ENCODE measurements around the gene CARTPT. TPM values are rescaled to one million over a fixed set of nuclear protein-coding genes. Genes with fewer than 3 reads are reported as not detected.

The CARTPT gene
- total and polyA plus RNA-seq, 9 of the 15 experiments (the other 6 are each of a cell fraction or from before 2014, with no cell fraction given) = not detected

DNA sequence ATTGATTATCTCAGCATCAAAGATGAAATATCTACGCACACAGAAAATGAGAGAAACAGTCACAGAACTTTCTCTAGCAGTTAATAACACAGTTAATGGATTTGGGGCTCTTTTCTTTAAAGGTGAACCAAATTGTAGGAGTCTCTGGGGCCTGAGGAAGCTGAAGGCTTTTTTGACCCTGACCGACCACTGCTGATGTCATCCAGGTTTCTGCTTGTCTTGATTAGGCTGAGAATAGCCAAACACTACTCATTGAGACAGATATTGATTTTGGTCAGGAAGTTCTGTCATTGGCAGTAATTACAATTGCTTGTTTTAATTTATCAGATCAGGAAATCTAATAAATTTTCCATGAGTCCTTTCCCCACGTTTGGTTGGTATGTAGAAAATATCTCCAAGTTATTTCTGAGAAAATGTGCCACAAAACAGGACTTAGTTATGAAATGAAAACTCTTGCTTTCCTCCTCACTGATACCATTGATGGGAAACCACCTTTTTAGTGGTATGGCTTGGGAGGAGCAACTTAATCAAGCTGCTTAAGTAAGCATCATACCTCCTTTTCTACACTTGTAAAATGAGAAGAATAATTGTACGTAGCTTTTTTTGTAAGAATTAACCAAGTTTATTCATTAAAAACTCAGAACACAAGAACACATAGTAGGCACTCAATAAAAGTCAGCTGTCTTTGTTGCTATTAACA is 19.7 kb downstream of the CARTPT start:
- 11% methylated on average over 4 of the region's 4 CpGs for WGBS (ENCODE audit: insufficient coverage, low coverage, missing lambda C conversion rate)
- DNase-seq (ENCODE audit: extremely low read depth in 1 of 4, low spot score in 3 of 4) = no peak
- intact Hi-C loops (cut with micrococcal nuclease) = no loop called here
- no peak for ATAC-seq
- Histone ChIP-seq H3K27ac (ENCODE audit: extremely low read depth, low read depth, low read length) (no peak overlapping the region), H2AFZ (ENCODE audit: low read depth, low read length) (no peak overlapping the region), H3K9me3 (replicated peaks; ENCODE audit: control insufficient read depth, insufficient read depth, low read depth, low read length) (no peaks in the 10 kb centered on the region), H3K4me1 (replicated peaks in 1 of 2; ENCODE audit: control insufficient read depth in 2 of 2, insufficient read depth in 2 of 2, low read length in 2 of 2) (no peaks in the 10 kb centered on the region), H3K36me3 (ENCODE audit: control insufficient read depth, insufficient read depth, low read length) (no peaks in the 10 kb centered on the region), H4K20me1 (replicated peaks; ENCODE audit: control insufficient read depth, insufficient read depth, low read length) (no peaks in the 10 kb centered on the region), H3K9ac (ENCODE audit: insufficient read depth in 1 of 2, low read depth in 2 of 2, low read length in 2 of 2) (no peak overlapping the region), H3K9me1 (ENCODE audit: control insufficient read depth, insufficient read depth, low read length) (no peaks in the 10 kb centered on the region), H3K79me2 (ENCODE audit: control insufficient read depth, insufficient read depth, low read length) (no peaks in the 10 kb centered on the region), H3K27me3 (ENCODE audit: control insufficient read depth in 2 of 2, insufficient read depth in 2 of 2, low read length in 2 of 2) (no peaks in the 10 kb centered on the region), H3K4me3 (no peak overlapping the region), H3K4me2 (ENCODE audit: insufficient read depth, low read length) (no peak overlapping the region)
- TF ChIP-seq NFATC3 (IDR thresholded peaks at IDR 0.05) = no peak
- no peak for TF ChIP-seq JUND (IDR thresholded peaks at IDR 0.05; ENCODE audit: borderline replicate concordance, low read depth, low read length)
- no peak for TF ChIP-seq JUND (tag; IDR thresholded peaks at IDR 0.05; ENCODE audit: borderline replicate concordance, low read depth, low read length)
- TF ChIP-seq FOXA1 (IDR thresholded peaks at IDR 0.05; ENCODE audit: borderline replicate concordance) = no peak
- TF ChIP-seq RBM17 (IDR thresholded peaks at IDR 0.05; ENCODE audit: borderline replicate concordance, low read depth, low read length) = no peak
- TF ChIP-seq ZNF354B (CRISPR knock-in tag; IDR thresholded peaks at IDR 0.05) = no peak
- no peak for TF ChIP-seq ESRRB (CRISPR knock-in tag; IDR thresholded peaks at IDR 0.05; ENCODE audit: borderline replicate concordance)
- no peak for TF ChIP-seq ZEB2 (IDR thresholded peaks at IDR 0.05)
- no peak for TF ChIP-seq MYBL2 (IDR thresholded peaks at IDR 0.05; ENCODE audit: low read depth)
- no peak for TF ChIP-seq MYBL2 (CRISPR knock-in tag; IDR thresholded peaks at IDR 0.05; ENCODE audit: borderline replicate concordance)
- no peak for TF ChIP-seq U2AF1 (optimal IDR thresholded peaks at IDR 0.05; ENCODE audit: low read depth, low read length)
- no peak for TF ChIP-seq TRIM24 (IDR thresholded peaks at IDR 0.05)
- TF ChIP-seq ZNF316 (IDR thresholded peaks at IDR 0.05) = no peak
- TF ChIP-seq, protein P1, sequence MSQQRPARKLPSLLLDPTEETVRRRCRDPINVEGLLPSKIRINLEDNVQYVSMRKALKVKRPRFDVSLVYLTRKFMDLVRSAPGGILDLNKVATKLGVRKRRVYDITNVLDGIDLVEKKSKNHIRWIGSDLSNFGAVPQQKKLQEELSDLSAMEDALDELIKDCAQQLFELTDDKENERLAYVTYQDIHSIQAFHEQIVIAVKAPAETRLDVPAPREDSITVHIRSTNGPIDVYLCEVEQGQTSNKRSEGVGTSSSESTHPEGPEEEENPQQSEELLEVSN (IDR thresholded peaks at IDR 0.05; ENCODE audit: borderline replicate concordance in 1 of 2, extremely low read depth in 1 of 2, insufficient read depth in 1 of 2, insufficient read length in 1 of 2, low read depth in 1 of 2, low read length in 1 of 2, poor library complexity in 1 of 2, severe bottlenecking in 1 of 2) = no peak
- no peak for TF ChIP-seq NCOA2 (IDR thresholded peaks at IDR 0.05; ENCODE audit: partially characterized antibody in 2 of 2)
- no peak for TF ChIP-seq BACH1 (tag; IDR thresholded peaks at IDR 0.05)
- TF ChIP-seq SMARCC2 (IDR thresholded peaks at IDR 0.05; ENCODE audit: low read depth) = no peak
- POLR2A ChIA-PET = interaction anchor here (0.6 kb wide), 1 partner anchor 11 kb away, joined by 3 read pairs; no protein-coding TSS in a partner anchor
- FAIRE-seq = no peak
- CTCF ChIA-PET (ENCODE audit: low intra/inter-chr PET ratio) = no interaction called here
- in situ Hi-C loops (cut with MboI) = no loop called here
- BruUV-seq (replicated peaks) = no TSS peak

Data from K562 (cell line).